ENCODE results near the gene AFF1. TPM values are rescaled to one million over a fixed set of nuclear protein-coding genes. Genes with fewer than 3 reads are reported as not detected.
A peak's percentile ranks its signal among the peaks of the same experiment; 100 is the strongest.

AFF1 gene
- total RNA-seq, 4 donors from 2014 or later: 72.5 to 128 (median 108) TPM

- Histone ChIP-seq H3K4me1 (peaks cover 8 to 62% (median 20%) of the 10 kb centered on the region in 4 donors), H3K27me3 (no peaks in the 10 kb centered on the region), H3K36me3 (no peaks in the 10 kb centered on the region), H3K27ac (peak overlapping the region in 2 of 4 donors; percentile 8 to 42), H3K4me3 (no peak overlapping the region), H3K9me3 (no peaks in the 10 kb centered on the region)
- DNase-seq: no peak
- no peak for TF ChIP-seq CTCF (IDR thresholded peaks at IDR 0.05)
- no peak for TF ChIP-seq POLR2A (IDR thresholded peaks at IDR 0.05)
Measured at GRCh38 chr4:86942185-86942666, 7.4 kb downstream of the AFF1 start.

GRCh38 chr4:86944964-86945781 lies 10.4 kb downstream of the AFF1 start:
- H3K36me3 ChIP-seq: peaks cover 0 to 14% (median 0%) of the 10 kb centered on the region in 3 donors
- no peak for TF ChIP-seq POLR2A (IDR thresholded peaks at IDR 0.05)
- no peak for TF ChIP-seq CTCF (IDR thresholded peaks at IDR 0.05)
- H3K4me3 ChIP-seq: no peak overlapping the region
- H3K9me3 ChIP-seq: no peaks in the 10 kb centered on the region
- no peak overlapping the region for H3K27ac ChIP-seq
- H3K27me3 ChIP-seq: no peaks in the 10 kb centered on the region
- peaks cover 2 to 44% (median 11%) of the 10 kb centered on the region in 4 donors for H3K4me1 ChIP-seq
- DNase-seq: no peak

GRCh38 chr4:86946868-86947500 lies 12.2 kb downstream of the AFF1 start:
- Histone ChIP-seq H3K36me3 (peaks cover 0 to 20% (median 0%) of the 10 kb centered on the region in 3 donors), H3K27me3 (no peaks in the 10 kb centered on the region), H3K9me3 (no peaks in the 10 kb centered on the region), H3K4me3 (no peak overlapping the region), H3K27ac (no peak overlapping the region), H3K4me1 (peaks cover 0 to 27% (median 4%) of the 10 kb centered on the region in 4 donors)
- TF ChIP-seq POLR2A (IDR thresholded peaks at IDR 0.05) (no peak), CTCF (IDR thresholded peaks at IDR 0.05) (no peak)
- DNase-seq: no peak

- DNase-seq: no peak
- no peak overlapping the region for H3K27ac ChIP-seq
- no peaks in the 10 kb centered on the region for H3K27me3 ChIP-seq
- H3K4me1 ChIP-seq: peaks cover 0 to 21% (median 2%) of the 10 kb centered on the region in 4 donors
- H3K4me3 ChIP-seq: no peak overlapping the region
- H3K9me3 ChIP-seq: no peaks in the 10 kb centered on the region
- TF ChIP-seq CTCF (IDR thresholded peaks at IDR 0.05) (no peak), POLR2A (IDR thresholded peaks at IDR 0.05) (no peak)
- peaks cover 0 to 20% (median 0%) of the 10 kb centered on the region in 3 donors for H3K36me3 ChIP-seq
Measured at GRCh38 chr4:86947501-86948120, 12.8 kb downstream of the AFF1 start.

- no peak for DNase-seq
- no peak overlapping the region for H3K27ac ChIP-seq
- H3K4me1 ChIP-seq: peaks cover 0 to 16% (median 0%) of the 10 kb centered on the region in 4 donors
- no peaks in the 10 kb centered on the region for H3K27me3 ChIP-seq
- no peaks in the 10 kb centered on the region for H3K9me3 ChIP-seq
- H3K4me3 ChIP-seq: no peak overlapping the region
- no peak for TF ChIP-seq CTCF (IDR thresholded peaks at IDR 0.05)
- no peak for TF ChIP-seq POLR2A (IDR thresholded peaks at IDR 0.05)
- H3K36me3 ChIP-seq: peaks cover 0 to 20% (median 0%) of the 10 kb centered on the region in 3 donors
Measured at GRCh38 chr4:86948276-86948675, 13.5 kb downstream of the AFF1 start.
